GM23338 (cell line): ENCODE results near the gene ACOXL. TPM values are rescaled to one million over a fixed set of nuclear protein-coding genes. Genes with fewer than 3 reads are reported as not detected.

Experiments
- ATAC-seq: fragments of 200-7000 bp; cut with Tn5 transposase; 3 replicates; pipeline ENCODE4 v1.9.1; 2020
- DNase-seq: peaks from one replicate; pipeline ENCODE4 v3.0.0-alpha.2; 2015; ENCODE audit warnings: low spot score
- H2AFZ ChIP-seq: fragments of 200-600 bp; sonication (generic); 2 replicates; pipeline ENCODE4 v1.8.0; 2016; ENCODE audit warnings: antibody characterized with exemption, mild to moderate bottlenecking, moderate library complexity
- H3F3A ChIP-seq: fragments of 200-600 bp; sonication (generic); replicated peaks from 2 replicates; pipeline ENCODE4 v1.8.0; 2017; ENCODE audit warnings: antibody characterized with exemption, mixed run types, low read depth
- H3K27ac ChIP-seq: fragments of 200-600 bp; sonication (generic); 2 replicates; pipeline ENCODE4 v1.6.1; 2016; ENCODE audit warnings: low read depth
- H3K27me3 ChIP-seq: fragments of 200-600 bp; sonication (generic); 2 replicates; pipeline ENCODE4 v1.8.0; 2016; ENCODE audit warnings: mild to moderate bottlenecking, mixed run types, moderate library complexity; ENCODE audit not compliant: insufficient read depth
- H3K36me3 ChIP-seq: fragments of 200-600 bp; sonication (generic); 2 replicates; pipeline ENCODE4 v1.8.0; 2016; ENCODE audit warnings: mild to moderate bottlenecking; ENCODE audit not compliant: insufficient read depth
- H3K4me1 ChIP-seq: fragments of 200-600 bp; sonication (generic); 2 replicates; pipeline ENCODE4 v1.8.0; 2016; ENCODE audit warnings: mild to moderate bottlenecking, moderate library complexity; ENCODE audit not compliant: insufficient read depth
- H3K4me2 ChIP-seq: fragments of 200-600 bp; sonication (generic); 2 replicates; pipeline ENCODE4 v1.7.1; 2017; ENCODE audit warnings: mixed run types
- H3K4me3 ChIP-seq: fragments of 200-600 bp; sonication (generic); 2 replicates; pipeline ENCODE4 v1.6.1; 2016; ENCODE audit warnings: mixed run types
- H3K79me2 ChIP-seq: fragments of 200-600 bp; sonication (generic); replicated peaks from 2 replicates; pipeline ENCODE4 v1.8.0; 2017; ENCODE audit warnings: mild to moderate bottlenecking; ENCODE audit not compliant: insufficient read depth
- H3K9me2 ChIP-seq: fragments of 200-600 bp; sonication (generic); 2 replicates; pipeline ENCODE4 v1.8.0; 2017; ENCODE audit not compliant: insufficient read depth
- H4K20me1 ChIP-seq: fragments of 200-600 bp; sonication (generic); replicated peaks from 2 replicates; pipeline ENCODE4 v1.8.0; 2017; ENCODE audit warnings: mild to moderate bottlenecking; ENCODE audit not compliant: insufficient read depth
- H3K27ac Mint-ChIP-seq: 2 replicates; pipeline ENCODE4 v1.8.0; 2020; ENCODE audit warnings: inconsistent platforms, mild to moderate bottlenecking, moderate library complexity, mixed read lengths
- H3K27me3 Mint-ChIP-seq: 3 replicates; pipeline ENCODE4 v1.8.0; 2022; ENCODE audit warnings: low read depth, mild to moderate bottlenecking, moderate library complexity, mixed read lengths, inconsistent platforms; ENCODE audit not compliant: insufficient read depth, poor library complexity
- H3K36me3 Mint-ChIP-seq: 3 replicates; pipeline ENCODE4 v1.8.0; 2021; ENCODE audit warnings: low read depth, mild to moderate bottlenecking, inconsistent platforms, moderate library complexity, mixed read lengths
- H3K4me1 Mint-ChIP-seq: 3 replicates; pipeline ENCODE4 v1.8.0; 2020; ENCODE audit warnings: mild to moderate bottlenecking, inconsistent platforms, mixed read lengths
- H3K4me3 Mint-ChIP-seq: 3 replicates; pipeline ENCODE4 v1.8.0; 2021; ENCODE audit warnings: moderate library complexity, mild to moderate bottlenecking, inconsistent platforms, mixed read lengths
- H3K9me3 Mint-ChIP-seq: 3 replicates; pipeline ENCODE4 v1.8.0; 2020; ENCODE audit warnings: moderate library complexity, mild to moderate bottlenecking, inconsistent platforms, mixed read lengths
- EZH2phosphoT487 ChIP-seq: fragments of 200-600 bp; sonication (generic); IDR thresholded peaks from one replicate; pipeline ENCODE4 v1.8.1; 2018; ENCODE audit warnings: antibody characterized with exemption; ENCODE audit not compliant: unreplicated experiment
- JUNB ChIP-seq: IDR thresholded peaks from one replicate; pipeline ENCODE4 v1.6.1; 2016; ENCODE audit warnings: antibody characterized with exemption; ENCODE audit not compliant: unreplicated experiment
- NANOG ChIP-seq: IDR thresholded peaks from 2 replicates; pipeline ENCODE4 v1.6.1; 2016; ENCODE audit warnings: antibody characterized with exemption, borderline replicate concordance
- POLR2AphosphoS5 ChIP-seq: IDR thresholded peaks from 2 replicates; pipeline ENCODE4 v1.6.1; 2016; ENCODE audit warnings: antibody characterized with exemption, low read depth
- STAT1 ChIP-seq: IDR thresholded peaks from one replicate; pipeline ENCODE4 v1.6.1; 2016; ENCODE audit warnings: antibody characterized with exemption; ENCODE audit not compliant: unreplicated experiment
- ZNF331 ChIP-seq: fragments of 250-450 bp; sonication (Bioruptor Pico); IDR thresholded peaks from 2 replicates; pipeline ENCODE4 v1.5.0; 2020; ENCODE audit warnings: low read depth, mild to moderate bottlenecking, moderate library complexity
- polyA plus RNA-seq: library from polyadenylated mRNA; unstranded; fragments of >200 nt; fragmentation: Nextera tagmentation; extraction: Ambion mirVana; gene quantifications from 2 replicates; pipeline ENCODE4 v1.2.1, GENCODE V29; 2016
- total RNA-seq: library from RNA; depleted of rRNA; stranded (reverse); fragments of >200 nt; shearing (Covaris generic); gene quantifications from 2 replicates; pipeline ENCODE4 v1.2.3, GENCODE V29; 2014
- TF ChIP-seq, protein P1 (sequence below): IDR thresholded peaks from one replicate; pipeline ENCODE4 v1.6.1; 2018; ENCODE audit warnings: antibody characterized with exemption; ENCODE audit not compliant: unreplicated experiment
- TF ChIP-seq, protein P2 (sequence below), 2 experiments: fragments of 200-600 bp in 1 of 2; sonication (generic) in 1 of 2; conservative IDR thresholded peaks; 2 replicates each; pipeline versions ENCODE4 v1.5.1 to v1.6.1; 2016 to 2017; ENCODE audit warnings: antibody characterized with exemption in 2 of 2, low read depth in 2 of 2, mild to moderate bottlenecking in 2 of 2, moderate library complexity in 1 of 2
- TF ChIP-seq, protein P3 (sequence below): fragments of 250-450 bp; sonication (Bioruptor Pico); IDR thresholded peaks from 2 replicates; pipeline ENCODE4 v1.5.0; 2020; ENCODE audit warnings: mild to moderate bottlenecking, moderate library complexity
- TF ChIP-seq, protein P4 (sequence below): IDR thresholded peaks from 2 replicates; pipeline ENCODE4 v1.6.1; 2016; ENCODE audit warnings: antibody characterized with exemption

The ACOXL gene
- total and polyA plus RNA-seq, 2 experiments from 2014 or later: 9.0 to 14.7 TPM

GRCh38 chr2:111052621-111053020 is 320.2 kb downstream of the ACOXL start:
- Histone ChIP-seq H3K9me2 (no peaks in the 10 kb centered on the region), H3K4me2 (no peak overlapping the region), H3K27me3 (no peaks in the 10 kb centered on the region), H2AFZ (no peak overlapping the region), H3K36me3 (no peaks in the 10 kb centered on the region), H3K79me2 (no peaks in the 10 kb centered on the region), H3K27ac (no peak overlapping the region), H3K4me3 (no peak overlapping the region), H4K20me1 (no peaks in the 10 kb centered on the region), H3K4me1 (no peaks in the 10 kb centered on the region), H3F3A (no peaks in the 10 kb centered on the region)
- H3K27ac Mint-ChIP-seq: no peak overlapping the region
- no peaks in the 10 kb centered on the region for H3K36me3 Mint-ChIP-seq
- ATAC-seq (no peak), DNase-seq (no peak)
- H3K9me3 Mint-ChIP-seq: no peaks in the 10 kb centered on the region
- peaks cover 2% of the 10 kb centered on the region for H3K27me3 Mint-ChIP-seq
- no peaks in the 10 kb centered on the region for H3K4me1 Mint-ChIP-seq
- TF ChIP-seq NANOG: no peak
- TF ChIP-seq STAT1: no peak
- TF ChIP-seq, protein P1, sequence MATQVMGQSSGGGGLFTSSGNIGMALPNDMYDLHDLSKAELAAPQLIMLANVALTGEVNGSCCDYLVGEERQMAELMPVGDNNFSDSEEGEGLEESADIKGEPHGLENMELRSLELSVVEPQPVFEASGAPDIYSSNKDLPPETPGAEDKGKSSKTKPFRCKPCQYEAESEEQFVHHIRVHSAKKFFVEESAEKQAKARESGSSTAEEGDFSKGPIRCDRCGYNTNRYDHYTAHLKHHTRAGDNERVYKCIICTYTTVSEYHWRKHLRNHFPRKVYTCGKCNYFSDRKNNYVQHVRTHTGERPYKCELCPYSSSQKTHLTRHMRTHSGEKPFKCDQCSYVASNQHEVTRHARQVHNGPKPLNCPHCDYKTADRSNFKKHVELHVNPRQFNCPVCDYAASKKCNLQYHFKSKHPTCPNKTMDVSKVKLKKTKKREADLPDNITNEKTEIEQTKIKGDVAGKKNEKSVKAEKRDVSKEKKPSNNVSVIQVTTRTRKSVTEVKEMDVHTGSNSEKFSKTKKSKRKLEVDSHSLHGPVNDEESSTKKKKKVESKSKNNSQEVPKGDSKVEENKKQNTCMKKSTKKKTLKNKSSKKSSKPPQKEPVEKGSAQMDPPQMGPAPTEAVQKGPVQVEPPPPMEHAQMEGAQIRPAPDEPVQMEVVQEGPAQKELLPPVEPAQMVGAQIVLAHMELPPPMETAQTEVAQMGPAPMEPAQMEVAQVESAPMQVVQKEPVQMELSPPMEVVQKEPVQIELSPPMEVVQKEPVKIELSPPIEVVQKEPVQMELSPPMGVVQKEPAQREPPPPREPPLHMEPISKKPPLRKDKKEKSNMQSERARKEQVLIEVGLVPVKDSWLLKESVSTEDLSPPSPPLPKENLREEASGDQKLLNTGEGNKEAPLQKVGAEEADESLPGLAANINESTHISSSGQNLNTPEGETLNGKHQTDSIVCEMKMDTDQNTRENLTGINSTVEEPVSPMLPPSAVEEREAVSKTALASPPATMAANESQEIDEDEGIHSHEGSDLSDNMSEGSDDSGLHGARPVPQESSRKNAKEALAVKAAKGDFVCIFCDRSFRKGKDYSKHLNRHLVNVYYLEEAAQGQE: no peak
- H3K4me3 Mint-ChIP-seq: no peak overlapping the region

DNA sequence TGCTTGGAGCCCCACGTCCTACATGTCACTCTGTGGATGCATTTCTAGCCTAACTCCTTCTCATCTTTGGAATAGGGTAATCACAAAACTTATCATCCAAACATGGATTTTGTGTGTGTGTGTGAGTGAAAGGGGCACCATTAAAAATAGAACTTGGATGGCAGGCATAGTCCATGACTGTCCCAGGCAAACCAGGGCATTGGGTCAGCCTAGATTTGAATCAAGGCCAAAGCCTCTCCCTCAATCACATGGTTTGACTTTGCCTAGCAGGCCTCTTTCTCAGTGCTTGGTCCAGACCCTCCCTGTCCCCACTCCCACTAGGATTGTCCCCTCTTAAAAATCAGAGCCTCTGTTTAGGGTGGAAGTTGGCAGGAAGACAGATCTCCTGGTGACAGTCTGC is 320.9 kb downstream of the ACOXL start:
- Histone ChIP-seq H3K4me1 (no peaks in the 10 kb centered on the region), H3K9me2 (no peaks in the 10 kb centered on the region), H4K20me1 (no peaks in the 10 kb centered on the region), H3F3A (no peaks in the 10 kb centered on the region), H3K4me2 (no peak overlapping the region), H3K27ac (no peak overlapping the region), H3K4me3 (no peak overlapping the region), H2AFZ (no peak overlapping the region), H3K27me3 (no peaks in the 10 kb centered on the region), H3K36me3 (no peaks in the 10 kb centered on the region), H3K79me2 (no peaks in the 10 kb centered on the region)
- H3K36me3 Mint-ChIP-seq: no peaks in the 10 kb centered on the region
- no peak for DNase-seq
- no peak for ATAC-seq
- H3K4me1 Mint-ChIP-seq: no peaks in the 10 kb centered on the region
- no peak overlapping the region for H3K4me3 Mint-ChIP-seq
- no peak overlapping the region for H3K27ac Mint-ChIP-seq
- peaks cover 2% of the 10 kb centered on the region for H3K27me3 Mint-ChIP-seq
- no peaks in the 10 kb centered on the region for H3K9me3 Mint-ChIP-seq
- TF ChIP-seq NANOG: no peak
- TF ChIP-seq, protein P2, sequence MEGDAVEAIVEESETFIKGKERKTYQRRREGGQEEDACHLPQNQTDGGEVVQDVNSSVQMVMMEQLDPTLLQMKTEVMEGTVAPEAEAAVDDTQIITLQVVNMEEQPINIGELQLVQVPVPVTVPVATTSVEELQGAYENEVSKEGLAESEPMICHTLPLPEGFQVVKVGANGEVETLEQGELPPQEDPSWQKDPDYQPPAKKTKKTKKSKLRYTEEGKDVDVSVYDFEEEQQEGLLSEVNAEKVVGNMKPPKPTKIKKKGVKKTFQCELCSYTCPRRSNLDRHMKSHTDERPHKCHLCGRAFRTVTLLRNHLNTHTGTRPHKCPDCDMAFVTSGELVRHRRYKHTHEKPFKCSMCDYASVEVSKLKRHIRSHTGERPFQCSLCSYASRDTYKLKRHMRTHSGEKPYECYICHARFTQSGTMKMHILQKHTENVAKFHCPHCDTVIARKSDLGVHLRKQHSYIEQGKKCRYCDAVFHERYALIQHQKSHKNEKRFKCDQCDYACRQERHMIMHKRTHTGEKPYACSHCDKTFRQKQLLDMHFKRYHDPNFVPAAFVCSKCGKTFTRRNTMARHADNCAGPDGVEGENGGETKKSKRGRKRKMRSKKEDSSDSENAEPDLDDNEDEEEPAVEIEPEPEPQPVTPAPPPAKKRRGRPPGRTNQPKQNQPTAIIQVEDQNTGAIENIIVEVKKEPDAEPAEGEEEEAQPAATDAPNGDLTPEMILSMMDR (conservative IDR thresholded peaks at IDR 0.05; ENCODE audit: low read depth in 2 of 2): no peak
- TF ChIP-seq JUNB: no peak
- no peak for TF ChIP-seq ZNF331 (CRISPR knock-in tag)
- no peak for TF ChIP-seq EZH2phosphoT487
- TF ChIP-seq POLR2AphosphoS5: no peak
- TF ChIP-seq, protein P3, sequence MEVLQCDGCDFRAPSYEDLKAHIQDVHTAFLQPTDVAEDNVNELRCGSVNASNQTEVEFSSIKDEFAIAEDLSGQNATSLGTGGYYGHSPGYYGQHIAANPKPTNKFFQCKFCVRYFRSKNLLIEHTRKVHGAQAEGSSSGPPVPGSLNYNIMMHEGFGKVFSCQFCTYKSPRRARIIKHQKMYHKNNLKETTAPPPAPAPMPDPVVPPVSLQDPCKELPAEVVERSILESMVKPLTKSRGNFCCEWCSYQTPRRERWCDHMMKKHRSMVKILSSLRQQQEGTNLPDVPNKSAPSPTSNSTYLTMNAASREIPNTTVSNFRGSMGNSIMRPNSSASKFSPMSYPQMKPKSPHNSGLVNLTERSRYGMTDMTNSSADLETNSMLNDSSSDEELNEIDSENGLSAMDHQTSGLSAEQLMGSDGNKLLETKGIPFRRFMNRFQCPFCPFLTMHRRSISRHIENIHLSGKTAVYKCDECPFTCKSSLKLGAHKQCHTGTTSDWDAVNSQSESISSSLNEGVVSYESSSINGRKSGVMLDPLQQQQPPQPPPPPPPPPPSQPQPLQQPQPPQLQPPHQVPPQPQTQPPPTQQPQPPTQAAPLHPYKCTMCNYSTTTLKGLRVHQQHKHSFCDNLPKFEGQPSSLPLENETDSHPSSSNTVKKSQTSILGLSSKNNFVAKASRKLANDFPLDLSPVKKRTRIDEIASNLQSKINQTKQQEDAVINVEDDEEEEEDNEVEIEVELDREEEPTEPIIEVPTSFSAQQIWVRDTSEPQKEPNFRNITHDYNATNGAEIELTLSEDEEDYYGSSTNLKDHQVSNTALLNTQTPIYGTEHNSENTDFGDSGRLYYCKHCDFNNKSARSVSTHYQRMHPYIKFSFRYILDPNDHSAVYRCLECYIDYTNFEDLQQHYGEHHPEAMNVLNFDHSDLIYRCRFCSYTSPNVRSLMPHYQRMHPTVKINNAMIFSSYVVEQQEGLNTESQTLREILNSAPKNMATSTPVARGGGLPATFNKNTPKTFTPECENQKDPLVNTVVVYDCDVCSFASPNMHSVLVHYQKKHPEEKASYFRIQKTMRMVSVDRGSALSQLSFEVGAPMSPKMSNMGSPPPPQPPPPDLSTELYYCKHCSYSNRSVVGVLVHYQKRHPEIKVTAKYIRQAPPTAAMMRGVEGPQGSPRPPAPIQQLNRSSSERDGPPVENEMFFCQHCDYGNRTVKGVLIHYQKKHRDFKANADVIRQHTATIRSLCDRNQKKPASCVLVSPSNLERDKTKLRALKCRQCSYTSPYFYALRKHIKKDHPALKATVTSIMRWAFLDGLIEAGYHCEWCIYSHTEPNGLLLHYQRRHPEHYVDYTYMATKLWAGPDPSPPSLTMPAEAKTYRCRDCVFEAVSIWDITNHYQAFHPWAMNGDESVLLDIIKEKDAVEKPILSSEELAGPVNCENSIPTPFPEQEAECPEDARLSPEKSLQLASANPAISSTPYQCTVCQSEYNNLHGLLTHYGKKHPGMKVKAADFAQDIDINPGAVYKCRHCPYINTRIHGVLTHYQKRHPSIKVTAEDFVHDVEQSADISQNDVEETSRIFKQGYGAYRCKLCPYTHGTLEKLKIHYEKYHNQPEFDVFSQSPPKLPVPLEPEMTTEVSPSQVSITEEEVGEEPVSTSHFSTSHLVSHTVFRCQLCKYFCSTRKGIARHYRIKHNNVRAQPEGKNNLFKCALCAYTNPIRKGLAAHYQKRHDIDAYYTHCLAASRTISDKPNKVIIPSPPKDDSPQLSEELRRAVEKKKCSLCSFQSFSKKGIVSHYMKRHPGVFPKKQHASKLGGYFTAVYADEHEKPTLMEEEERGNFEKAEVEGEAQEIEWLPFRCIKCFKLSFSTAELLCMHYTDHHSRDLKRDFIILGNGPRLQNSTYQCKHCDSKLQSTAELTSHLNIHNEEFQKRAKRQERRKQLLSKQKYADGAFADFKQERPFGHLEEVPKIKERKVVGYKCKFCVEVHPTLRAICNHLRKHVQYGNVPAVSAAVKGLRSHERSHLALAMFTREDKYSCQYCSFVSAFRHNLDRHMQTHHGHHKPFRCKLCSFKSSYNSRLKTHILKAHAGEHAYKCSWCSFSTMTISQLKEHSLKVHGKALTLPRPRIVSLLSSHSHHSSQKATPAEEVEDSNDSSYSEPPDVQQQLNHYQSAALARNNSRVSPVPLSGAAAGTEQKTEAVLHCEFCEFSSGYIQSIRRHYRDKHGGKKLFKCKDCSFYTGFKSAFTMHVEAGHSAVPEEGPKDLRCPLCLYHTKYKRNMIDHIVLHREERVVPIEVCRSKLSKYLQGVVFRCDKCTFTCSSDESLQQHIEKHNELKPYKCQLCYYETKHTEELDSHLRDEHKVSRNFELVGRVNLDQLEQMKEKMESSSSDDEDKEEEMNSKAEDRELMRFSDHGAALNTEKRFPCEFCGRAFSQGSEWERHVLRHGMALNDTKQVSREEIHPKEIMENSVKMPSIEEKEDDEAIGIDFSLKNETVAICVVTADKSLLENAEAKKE (CRISPR knock-in tag): no peak
- TF ChIP-seq, protein P4, sequence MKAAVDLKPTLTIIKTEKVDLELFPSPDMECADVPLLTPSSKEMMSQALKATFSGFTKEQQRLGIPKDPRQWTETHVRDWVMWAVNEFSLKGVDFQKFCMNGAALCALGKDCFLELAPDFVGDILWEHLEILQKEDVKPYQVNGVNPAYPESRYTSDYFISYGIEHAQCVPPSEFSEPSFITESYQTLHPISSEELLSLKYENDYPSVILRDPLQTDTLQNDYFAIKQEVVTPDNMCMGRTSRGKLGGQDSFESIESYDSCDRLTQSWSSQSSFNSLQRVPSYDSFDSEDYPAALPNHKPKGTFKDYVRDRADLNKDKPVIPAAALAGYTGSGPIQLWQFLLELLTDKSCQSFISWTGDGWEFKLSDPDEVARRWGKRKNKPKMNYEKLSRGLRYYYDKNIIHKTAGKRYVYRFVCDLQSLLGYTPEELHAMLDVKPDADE: no peak
- no peak for TF ChIP-seq STAT1
